ENCODE results near the gene SP6.

Gene SP6

GRCh38 chr17:47856830-47857229 is 5.9 kb upstream of the SP6 start:
- no peak for DNase-seq (ENCODE audit: low read depth)

- no peak for DNase-seq (ENCODE audit: low read depth)
Observed at GRCh38 chr17:47855737-47856136, 4.8 kb upstream of the SP6 start.

- no peak for DNase-seq (ENCODE audit: low read depth)
Observed at GRCh38 chr17:47853616-47854015, 2.7 kb upstream of the SP6 start.

GRCh38 chr17:47852113-47852949 is 1.4 kb upstream of the SP6 start:
- DNase-seq (ENCODE audit: low read depth), result no peak

- no peak for DNase-seq (ENCODE audit: low read depth)
Observed at GRCh38 chr17:47851764-47852112, 775 bp upstream of the SP6 start.

GRCh38 chr17:47850373-47850691 is 631 bp downstream of the SP6 start:
- DNase-seq (ENCODE audit: low read depth), result no peak

- DNase-seq (ENCODE audit: low read depth), result no peak
Observed at GRCh38 chr17:47848198-47848513, 2.8 kb downstream of the SP6 start.

- peak; percentile 28 for DNase-seq (ENCODE audit: low read depth)
Observed at GRCh38 chr17:47847341-47848197, 3.4 kb downstream of the SP6 start.

GRCh38 chr17:47846716-47847340 is 4.1 kb downstream of the SP6 start:
- no peak for DNase-seq (ENCODE audit: low read depth)

GRCh38 chr17:47845716-47846075 is 5.3 kb downstream of the SP6 start:
- DNase-seq (ENCODE audit: low read depth), result no peak

- DNase-seq (ENCODE audit: low read depth), result peak; percentile 64
Observed at GRCh38 chr17:47844814-47845715, 5.9 kb downstream of the SP6 start.

GRCh38 chr17:47844227-47844626 is 6.7 kb downstream of the SP6 start:
- DNase-seq (ENCODE audit: low read depth), result no peak

GRCh38 chr17:47843391-47843730 is 7.6 kb downstream of the SP6 start:
- DNase-seq (ENCODE audit: low read depth), result no peak

GRCh38 chr17:47841488-47842291 is 9.3 kb downstream of the SP6 start:
- DNase-seq (ENCODE audit: low read depth), result no peak

GRCh38 chr17:47840742-47841487 is 10.0 kb downstream of the SP6 start, which contains the start of gene SCRN2:
Gene SCRN2 (minus strand): TSS chr17:47841273. CDS start chr17:47840843, 430 bp downstream.
- DNase-seq (ENCODE audit: low read depth), result peak; percentile 89

- DNase-seq (ENCODE audit: low read depth), result no peak
Observed at GRCh38 chr17:47840001-47840741, 10.8 kb downstream of the SP6 start.

GRCh38 chr17:47839071-47839470 is 11.9 kb downstream of the SP6 start:
- no peak for DNase-seq (ENCODE audit: low read depth)

GRCh38 chr17:47838636-47839035 is 12.3 kb downstream of the SP6 start:
- no peak for DNase-seq (ENCODE audit: low read depth)

GRCh38 chr17:47837401-47838039 is 13.4 kb downstream of the SP6 start:
- peak; percentile 60 for DNase-seq (ENCODE audit: low read depth)

Measured in ELR (cell line).